H1 (cell line): Measurements from ENCODE around the gene CD244. TPM values are rescaled to one million over a fixed set of nuclear protein-coding genes. Genes with fewer than 3 reads are reported as not detected.

Source experiments
- CTCF ChIA-PET: fragments of 300-600 bp; sonication (Branson Sonifier 250); formaldehyde crosslinking; loops from one replicate; lab custom pipeline; 2021; ENCODE audit not compliant: partially characterized antibody; lab: Charles Lee
- POLR2A ChIA-PET: fragments of 300-600 bp; sonication (Branson Sonifier 250); formaldehyde crosslinking; loops from one replicate; lab custom pipeline; 2021; ENCODE audit warnings: inconsistent platforms; ENCODE audit not compliant: partially characterized antibody; lab: Charles Lee
- DNase-seq, 2 experiments: peaks; one replicate each; pipeline versions ENCODE4 v3.0.0 to v3.0.0-alpha.2; 2010 to 2022; ENCODE audit warnings: low spot score in 2 of 2, low read depth in 1 of 2, mixed read lengths in 1 of 2
- FAIRE-seq: peaks from 2 replicates; lab custom pipeline; 2011; peaks lifted over from hg19 to GRCh38; lab: Jason Lieb, UNC
- H2AFZ ChIP-seq: 2 replicates; pipeline ENCODE4 v1.8.1; 2012; ENCODE audit warnings: low read length, inconsistent platforms
- H2AK5ac ChIP-seq: 2 replicates; pipeline ENCODE4 v1.6.1; 2013; ENCODE audit warnings: low read depth, low read length
- H2BK120ac ChIP-seq: replicated peaks from 2 replicates; pipeline ENCODE3; 2013; ENCODE audit warnings: low read depth, low read length, inconsistent platforms
- H2BK12ac ChIP-seq: 2 replicates; pipeline ENCODE4 v1.6.1; 2013; ENCODE audit warnings: low read depth, low read length
- H2BK15ac ChIP-seq: 2 replicates; pipeline ENCODE4 v1.6.1; 2013; ENCODE audit warnings: low read length
- H2BK20ac ChIP-seq: 2 replicates; pipeline ENCODE4 v1.6.1; 2013; ENCODE audit warnings: low read length
- H2BK5ac ChIP-seq: 2 replicates; pipeline ENCODE4 v1.6.1; 2013; ENCODE audit warnings: low read depth, low read length
- H3K14ac ChIP-seq: 2 replicates; pipeline ENCODE4 v1.6.1; 2013; ENCODE audit warnings: inconsistent platforms; ENCODE audit not compliant: insufficient read length
- H3K18ac ChIP-seq: 2 replicates; pipeline ENCODE4 v1.6.1; 2013; ENCODE audit warnings: low read length; ENCODE audit errors: extremely low read depth
- H3K23ac ChIP-seq: 2 replicates; pipeline ENCODE4 v1.6.1; 2013; ENCODE audit warnings: inconsistent platforms; ENCODE audit not compliant: insufficient read length
- H3K23me2 ChIP-seq: 2 replicates; pipeline ENCODE4 v1.6.1; 2013; ENCODE audit warnings: low read depth, low read length
- H3K27ac ChIP-seq: 2 replicates; pipeline ENCODE4 v1.6.1; 2011; ENCODE audit warnings: low read depth, low read length, inconsistent platforms
- H3K27me3 ChIP-seq, 4 experiments: replicated peaks in 1 of 4; 1 replicate in 1 of 4; 2 replicates in 3 of 4; pipeline versions ENCODE4 v1.6.1 to v1.8.1; 2011 to 2013; ENCODE audit warnings: low read length in 3 of 4, mild to moderate bottlenecking in 3 of 4, inconsistent platforms in 2 of 4, mixed read lengths in 2 of 4, moderate library complexity in 1 of 4; ENCODE audit not compliant: control insufficient read depth in 3 of 4, insufficient read depth in 3 of 4; ENCODE audit errors: extremely low read depth in 1 of 4
- H3K36me3 ChIP-seq, 4 experiments: 2 replicates each; pipeline versions ENCODE4 v1.6.1 to v1.8.1; 2011 to 2013; ENCODE audit warnings: mild to moderate bottlenecking in 4 of 4, low read length in 3 of 4, moderate library complexity in 2 of 4, control low read depth in 1 of 4, inconsistent platforms in 1 of 4; ENCODE audit not compliant: insufficient read depth in 4 of 4, control insufficient read depth in 2 of 4
- H3K4ac ChIP-seq: replicated peaks from 2 replicates; pipeline ENCODE3; 2013; ENCODE audit warnings: low read length, low read depth, mixed read lengths, inconsistent platforms; ENCODE audit not compliant: insufficient read length
- H3K4me1 ChIP-seq, 4 experiments: replicated peaks in 1 of 4; 1 replicate in 1 of 4; 2 replicates in 3 of 4; pipeline versions ENCODE4 v1.6.1 to v1.8.1; 2011 to 2013; ENCODE audit warnings: low read length in 3 of 4, inconsistent platforms in 2 of 4, mixed read lengths in 1 of 4; ENCODE audit not compliant: insufficient read depth in 4 of 4, control insufficient read depth in 3 of 4
- H3K4me2 ChIP-seq, 2 experiments: 2 replicates each; pipeline versions ENCODE4 v1.6.1 to v1.8.1; 2011 to 2013; ENCODE audit warnings: low read depth in 2 of 2, low read length in 2 of 2, control low read depth in 1 of 2, inconsistent platforms in 1 of 2, mild to moderate bottlenecking in 1 of 2; ENCODE audit not compliant: insufficient read depth in 1 of 2
- H3K4me3 ChIP-seq, 4 experiments: fragments of 200-600, 300-600 bp in 1 of 4; sonication (generic), shearing (Covaris generic), sonication (Bioruptor Twin) in 1 of 4; 2 replicates each; pipeline versions ENCODE4 v1.5.1 to v1.8.1; 2011 to 2016; ENCODE audit warnings: low read length in 4 of 4, low read depth in 3 of 4, control low read depth in 2 of 4, inconsistent platforms in 2 of 4, mild to moderate bottlenecking in 2 of 4, mixed read lengths in 1 of 4, moderate library complexity in 1 of 4; ENCODE audit not compliant: insufficient read depth in 2 of 4; ENCODE audit errors: extremely low read depth in 1 of 4
- H3K56ac ChIP-seq: replicated peaks from 2 replicates; pipeline ENCODE3; 2013; ENCODE audit warnings: low read depth, mild to moderate bottlenecking, mixed read lengths, low read length, inconsistent platforms; ENCODE audit not compliant: insufficient read length
- H3K79me1 ChIP-seq: 2 replicates; pipeline ENCODE4 v1.6.1; 2013; ENCODE audit warnings: low read depth, low read length, control low read depth
- H3K79me2 ChIP-seq, 2 experiments: 2 replicates each; pipeline versions ENCODE4 v1.6.1 to v1.8.1; 2012 to 2013; ENCODE audit warnings: low read length in 2 of 2, mild to moderate bottlenecking in 2 of 2, inconsistent platforms in 1 of 2; ENCODE audit not compliant: insufficient read depth in 2 of 2, control insufficient read depth in 1 of 2
- H3K9ac ChIP-seq, 4 experiments: replicated peaks in 1 of 4; 1 replicate in 1 of 4; 2 replicates in 3 of 4; pipeline versions ENCODE4 v1.6.1 to v1.8.1; 2011 to 2013; ENCODE audit warnings: low read depth in 3 of 4, low read length in 3 of 4, control low read depth in 2 of 4, mild to moderate bottlenecking in 2 of 4, moderate library complexity in 2 of 4, inconsistent platforms in 1 of 4; ENCODE audit errors: extremely low read depth in 1 of 4
- H3K9me3 ChIP-seq, 2 experiments: 2 replicates each; pipeline versions ENCODE4 v1.6.1 to v1.8.1; 2012 to 2013; ENCODE audit warnings: mild to moderate bottlenecking in 2 of 2, moderate library complexity in 2 of 2, control low read depth in 1 of 2, inconsistent platforms in 1 of 2, low read depth in 1 of 2, low read length in 1 of 2, mixed read lengths in 1 of 2; ENCODE audit not compliant: insufficient read depth in 2 of 2
- H4K20me1 ChIP-seq, 2 experiments: replicated peaks in 1 of 2; 2 replicates each; pipeline versions ENCODE3 to v1.8.1; 2011 to 2013; ENCODE audit warnings: inconsistent platforms in 2 of 2, low read length in 2 of 2, mild to moderate bottlenecking in 1 of 2; ENCODE audit not compliant: insufficient read depth in 2 of 2, control insufficient read depth in 1 of 2
- H4K5ac ChIP-seq: 2 replicates; pipeline ENCODE4 v1.6.1; 2013; ENCODE audit warnings: low read length, low read depth, mixed read lengths, inconsistent platforms; ENCODE audit not compliant: insufficient read length
- H4K8ac ChIP-seq: 2 replicates; pipeline ENCODE4 v1.8.0; 2013; ENCODE audit warnings: mild to moderate bottlenecking, moderate library complexity, low read length, inconsistent platforms; ENCODE audit not compliant: insufficient read depth; ENCODE audit errors: extremely low read depth
- H4K91ac ChIP-seq: replicated peaks from 2 replicates; pipeline ENCODE3; 2013; ENCODE audit warnings: low read length, mixed read lengths, inconsistent platforms; ENCODE audit not compliant: insufficient read length
- CREB1 ChIP-seq: IDR thresholded peaks from 2 replicates; pipeline ENCODE4 v1.6.1; 2012; ENCODE audit warnings: inconsistent platforms
- GABPA ChIP-seq: IDR thresholded peaks from 2 replicates; pipeline ENCODE4 v1.6.1; 2011; ENCODE audit warnings: mild to moderate bottlenecking, low read length, moderate library complexity, borderline replicate concordance; ENCODE audit not compliant: insufficient read depth
- KDM5A ChIP-seq: fragments of 200-600 bp; IDR thresholded peaks from 2 replicates; pipeline ENCODE4 v1.7.1; 2012; ENCODE audit warnings: mild to moderate bottlenecking, low read length, inconsistent platforms, mixed read lengths
- POLR2A ChIP-seq, 2 experiments: IDR thresholded peaks; 1 replicate in 1 of 2; 2 replicates in 1 of 2; pipeline ENCODE4 v1.6.1; 2011; ENCODE audit warnings: low read depth in 2 of 2, low read length in 2 of 2, mild to moderate bottlenecking in 2 of 2; ENCODE audit errors: control extremely low read depth in 1 of 2
- POU5F1 ChIP-seq: IDR thresholded peaks from 2 replicates; pipeline ENCODE4 v1.6.1; 2011; ENCODE audit warnings: low read depth, mild to moderate bottlenecking, low read length, moderate library complexity
- SP4 ChIP-seq: IDR thresholded peaks from 2 replicates; pipeline ENCODE4 v1.6.1; 2012; ENCODE audit warnings: low read length, inconsistent platforms
- TAF7 ChIP-seq: optimal IDR thresholded peaks from 2 replicates; pipeline ENCODE3; 2011; ENCODE audit warnings: low read depth, mild to moderate bottlenecking, inconsistent platforms, low read length, moderate library complexity, borderline replicate concordance
- TBP ChIP-seq: IDR thresholded peaks from 2 replicates; pipeline ENCODE4 v1.6.1; 2011; ENCODE audit warnings: low read depth, low read length, improper control_type of control experiment
- WGBS, 2 experiments: shearing (Covaris generic) in 1 of 2; methylation state at CpG; one replicate each; pipeline versions ENCODE4 v1.1.6 to v1.1.7; 2013 to 2015; ENCODE audit warnings: low lambda C conversion rate in 2 of 2, mixed read lengths in 2 of 2, inconsistent platforms in 1 of 2, low coverage in 1 of 2, missing lambda C conversion rate in 1 of 2; ENCODE audit not compliant: insufficient replicate concordance in 2 of 2, insufficient coverage in 1 of 2, insufficient read length in 1 of 2; ENCODE audit errors: extremely low coverage in 1 of 2, missing lambda C conversion rate in 1 of 2; 5-methylcytosine and 5-hydroxymethylcytosine counted together
- polyA plus RNA-seq, 7 experiments: library from polyadenylated mRNA; depleted of rRNA in 3 of 7; stranded (reverse) in 5 of 7; unstranded in 2 of 7; fragments of >200 nt in 5 of 7; fragments of 200-250 nt in 2 of 7; gene quantifications; 1 replicate in 5 of 7; 2 replicates in 1 of 7; 4 replicates in 1 of 7; pipeline versions ENCODE4 v1.2.1 to v1.2.3, GENCODE V29; 2011 to 2013; ENCODE audit warnings: missing spikeins in 2 of 7, mixed read lengths in 2 of 7
- total RNA-seq: library from RNA; stranded (reverse); fragmentation: NEBNext Ultra II Directional; extraction: Animal tissue kit (Norgen Biotek cat#: 25700); gene quantifications from 2 replicates; pipeline ENCODE4 v1.2.1, GENCODE V29; 2021
- TF ChIP-seq, protein P1 (sequence below): IDR thresholded peaks from 2 replicates; pipeline ENCODE4 v1.6.1; 2011; ENCODE audit warnings: low read depth, mild to moderate bottlenecking, low read length; ENCODE audit not compliant: insufficient read depth
- TF ChIP-seq, protein P2 (sequence below): IDR thresholded peaks from 2 replicates; pipeline ENCODE4 v1.6.1; 2011; ENCODE audit warnings: low read length, improper control_type of control experiment

CD244 gene
- total and polyA plus RNA-seq, 2 of the 8 experiments (the other 6 are each of a cell fraction or from before 2014, with no cell fraction given): not detected

DNA sequence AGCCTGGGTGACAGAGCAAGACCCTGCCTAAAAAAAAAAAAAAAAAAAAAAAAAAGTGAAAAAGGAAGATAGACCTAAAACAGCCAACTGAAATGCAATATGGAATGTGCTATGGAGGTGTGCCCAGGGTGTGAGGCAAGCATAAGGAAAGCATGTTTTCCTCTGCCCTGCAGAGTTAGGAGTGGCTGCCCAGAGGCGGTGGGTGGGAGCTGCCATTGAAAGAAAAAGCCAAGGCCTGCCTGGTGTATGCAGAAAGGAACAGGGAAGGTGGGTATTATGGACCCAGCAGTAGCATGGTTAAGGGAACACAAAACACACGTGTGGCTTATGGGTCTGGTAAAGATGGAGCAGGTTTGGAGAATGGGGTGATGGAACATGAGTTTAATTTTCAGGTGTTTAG, 8.9 kb downstream of the CD244 start:
- no peak overlapping the region for H2BK20ac ChIP-seq
- no peak overlapping the region for H3K4me3 ChIP-seq
- H4K20me1 ChIP-seq: no peaks in the 10 kb centered on the region
- no peak overlapping the region for H4K91ac ChIP-seq
- no peak for FAIRE-seq
- no peaks in the 10 kb centered on the region for H3K4me1 ChIP-seq
- H3K79me1 ChIP-seq: no peaks in the 10 kb centered on the region; the same call in 1 of the 2 replicates
- 77% methylated on average over 2 of the region's 2 CpGs; no CpG with 5 or more reads in 1 of the 2 experiments for WGBS, 2 experiments
- H2BK120ac ChIP-seq: no peak overlapping the region
- no peak overlapping the region for H2AK5ac ChIP-seq
- H2BK5ac ChIP-seq: no peak overlapping the region
- ChIA-PET CTCF (interaction anchor here (0.7 to 1.8 kb wide), 6 partner anchors 19 to 79 kb away, joined by 3 to 8 read pairs (median 3); no protein-coding TSS in a partner anchor), POLR2A (no interaction called here)
- H3K23ac ChIP-seq: no peak overlapping the region
- DNase-seq: no peak
- no peaks in the 10 kb centered on the region for H3K23me2 ChIP-seq
- H3K27ac ChIP-seq: no peak overlapping the region
- no peaks in the 10 kb centered on the region for H3K79me2 ChIP-seq
- H4K8ac ChIP-seq: no peak overlapping the region; the same call in 1 of the 2 replicates
- no peak overlapping the region for H2AFZ ChIP-seq
- H3K9ac ChIP-seq: no peak overlapping the region
- H3K4me2 ChIP-seq: no peak overlapping the region
- no peaks in the 10 kb centered on the region for H3K9me3 ChIP-seq
- H3K56ac ChIP-seq: no peak overlapping the region
- H4K5ac ChIP-seq: no peak overlapping the region
- no peak overlapping the region for H3K18ac ChIP-seq
- TF ChIP-seq SP4 (no peak), GABPA (no peak), POLR2A (IDR thresholded peaks at IDR 0.05; ENCODE audit: control extremely low read depth in 1 of 2, low read depth in 2 of 2, low read length in 2 of 2) (no peak), TAF7 (no peak), POU5F1 (no peak), CREB1 (no peak), TBP (no peak), KDM5A (no peak)
- TF ChIP-seq, protein P1, sequence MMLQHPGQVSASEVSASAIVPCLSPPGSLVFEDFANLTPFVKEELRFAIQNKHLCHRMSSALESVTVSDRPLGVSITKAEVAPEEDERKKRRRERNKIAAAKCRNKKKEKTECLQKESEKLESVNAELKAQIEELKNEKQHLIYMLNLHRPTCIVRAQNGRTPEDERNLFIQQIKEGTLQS: no peak
- TF ChIP-seq, protein P2, sequence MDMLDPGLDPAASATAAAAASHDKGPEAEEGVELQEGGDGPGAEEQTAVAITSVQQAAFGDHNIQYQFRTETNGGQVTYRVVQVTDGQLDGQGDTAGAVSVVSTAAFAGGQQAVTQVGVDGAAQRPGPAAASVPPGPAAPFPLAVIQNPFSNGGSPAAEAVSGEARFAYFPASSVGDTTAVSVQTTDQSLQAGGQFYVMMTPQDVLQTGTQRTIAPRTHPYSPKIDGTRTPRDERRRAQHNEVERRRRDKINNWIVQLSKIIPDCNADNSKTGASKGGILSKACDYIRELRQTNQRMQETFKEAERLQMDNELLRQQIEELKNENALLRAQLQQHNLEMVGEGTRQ: no peak
- no peaks in the 10 kb centered on the region for H3K27me3 ChIP-seq
- no peak overlapping the region for H3K14ac ChIP-seq
- H2BK15ac ChIP-seq: no peak overlapping the region
- no peak overlapping the region for H3K4ac ChIP-seq
- H2BK12ac ChIP-seq: no peak overlapping the region
- no peaks in the 10 kb centered on the region for H3K36me3 ChIP-seq
